ENCODE measurements around the gene UPB1. TPM values are rescaled to one million over a fixed set of nuclear protein-coding genes. Genes with fewer than 3 reads are reported as not detected.
"Not testable (repeated sequence)": the region's sequence is repeated elsewhere in the genome, so short reads cannot be mapped to it uniquely, and the experiment has no call there.

UPB1 gene
- total RNA-seq, 6 donors from 2014 or later = 0.91 to 9.4 (median 1.4) TPM

DNA sequence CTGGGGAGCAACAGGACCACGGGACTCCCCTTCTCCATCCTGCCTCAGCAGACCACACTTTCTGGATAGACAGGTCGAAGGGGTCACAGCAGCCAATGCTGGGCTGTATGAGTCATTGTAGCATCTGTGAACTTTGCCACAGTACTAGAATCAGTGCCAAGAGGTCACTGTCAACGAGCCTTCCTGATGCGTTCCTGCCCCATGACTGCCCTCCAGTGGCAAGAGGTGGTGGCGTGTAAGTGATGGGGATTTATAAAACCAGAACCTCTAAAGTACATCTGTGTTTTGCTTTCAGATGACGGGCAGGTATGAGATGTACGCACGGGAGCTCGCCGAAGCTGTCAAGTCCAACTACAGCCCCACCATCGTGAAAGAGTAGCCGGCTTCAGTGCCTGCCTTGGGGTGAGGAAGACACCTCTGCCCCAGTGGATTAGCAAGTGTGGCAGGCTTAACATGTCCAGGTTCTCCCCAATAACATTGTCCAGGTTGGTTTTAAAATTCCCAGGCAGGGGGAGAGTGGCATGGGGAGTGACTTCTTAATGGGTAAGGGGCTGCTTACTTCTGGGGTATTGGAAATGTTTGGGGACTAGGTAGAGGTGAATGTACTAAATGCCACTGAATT, 30.4 kb downstream of the UPB1 start:
- H3K36me3 ChIP-seq = no peaks in the 10 kb centered on the region
- peaks cover 15 to 21% (median 18%) of the 10 kb centered on the region in 4 donors for H3K4me1 ChIP-seq
- 3 to 4% methylated on average over 10 to 12 of the region's 12 CpGs for WGBS, 2 donors
- ATAC-seq (ENCODE audit: low FRiP score in 2 of 2) (peak; percentile 84 to 93), DNase-seq (peak in 1 of 2 donors; percentile 81)
- H3K27me3 ChIP-seq = no peaks in the 10 kb centered on the region
- no peak overlapping the region for H3K4me3 ChIP-seq
- no peak overlapping the region for H3K27ac ChIP-seq
- no peak for TF ChIP-seq POLR2A (IDR thresholded peaks at IDR 0.05)
- no peak for TF ChIP-seq EP300 (IDR thresholded peaks at IDR 0.05)
- peak; percentile 32 to 64 for TF ChIP-seq POLR2AphosphoS5 (IDR thresholded peaks at IDR 0.05)
- TF ChIP-seq, protein P1, sequence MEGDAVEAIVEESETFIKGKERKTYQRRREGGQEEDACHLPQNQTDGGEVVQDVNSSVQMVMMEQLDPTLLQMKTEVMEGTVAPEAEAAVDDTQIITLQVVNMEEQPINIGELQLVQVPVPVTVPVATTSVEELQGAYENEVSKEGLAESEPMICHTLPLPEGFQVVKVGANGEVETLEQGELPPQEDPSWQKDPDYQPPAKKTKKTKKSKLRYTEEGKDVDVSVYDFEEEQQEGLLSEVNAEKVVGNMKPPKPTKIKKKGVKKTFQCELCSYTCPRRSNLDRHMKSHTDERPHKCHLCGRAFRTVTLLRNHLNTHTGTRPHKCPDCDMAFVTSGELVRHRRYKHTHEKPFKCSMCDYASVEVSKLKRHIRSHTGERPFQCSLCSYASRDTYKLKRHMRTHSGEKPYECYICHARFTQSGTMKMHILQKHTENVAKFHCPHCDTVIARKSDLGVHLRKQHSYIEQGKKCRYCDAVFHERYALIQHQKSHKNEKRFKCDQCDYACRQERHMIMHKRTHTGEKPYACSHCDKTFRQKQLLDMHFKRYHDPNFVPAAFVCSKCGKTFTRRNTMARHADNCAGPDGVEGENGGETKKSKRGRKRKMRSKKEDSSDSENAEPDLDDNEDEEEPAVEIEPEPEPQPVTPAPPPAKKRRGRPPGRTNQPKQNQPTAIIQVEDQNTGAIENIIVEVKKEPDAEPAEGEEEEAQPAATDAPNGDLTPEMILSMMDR (IDR thresholded peaks at IDR 0.05) = peak; percentile 71 to 88 (median 84)
- H3K9me3 ChIP-seq = no peaks in the 10 kb centered on the region

DNA sequence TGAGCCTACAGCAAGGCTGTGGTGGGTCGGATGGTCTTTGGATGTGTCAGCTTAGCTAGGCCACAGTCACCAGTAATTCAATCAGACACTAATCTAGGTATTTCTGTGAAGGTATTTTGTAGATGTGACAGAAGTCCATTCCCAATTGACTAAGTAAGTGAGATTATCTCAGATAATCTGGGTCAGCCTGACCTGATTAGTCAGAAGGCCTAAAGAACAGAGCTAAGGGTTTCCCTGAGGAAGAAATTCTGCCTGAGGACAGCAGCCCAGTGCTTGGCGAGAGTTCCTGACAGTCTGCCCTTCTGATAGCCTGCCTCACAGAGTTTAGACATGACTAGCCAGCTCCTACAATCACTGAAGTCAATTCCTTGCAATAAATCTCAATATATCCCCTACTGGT, 31.1 kb downstream of the UPB1 start:
- ATAC-seq (ENCODE audit: low FRiP score in 2 of 2) = no peak
- 85 to 100% methylated on average over 2 of the region's 2 CpGs for WGBS, 2 donors

DNA sequence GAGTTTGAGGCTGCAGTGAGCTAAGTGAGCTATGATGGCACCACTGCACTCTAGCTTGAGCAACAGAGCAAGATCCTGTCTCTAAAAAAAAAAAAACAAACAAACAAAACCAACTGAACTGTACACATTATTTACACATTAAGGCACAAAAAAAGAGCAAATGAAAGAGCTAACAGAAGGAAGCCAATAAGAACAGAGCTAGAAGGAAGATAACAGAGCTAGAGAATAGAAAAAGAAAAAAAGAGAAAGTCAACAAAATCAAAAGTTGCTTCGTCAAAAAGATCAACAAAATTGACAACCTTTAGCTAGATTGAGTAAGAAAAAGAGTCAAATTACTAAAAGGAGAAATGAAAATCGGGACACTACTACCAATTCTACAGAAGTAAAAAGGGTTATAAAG, 34.8 kb downstream of the UPB1 start:
- Histone ChIP-seq H3K4me1 (peaks cover 7 to 14% (median 10%) of the 10 kb centered on the region in 4 donors), H3K9me3 (no peaks in the 10 kb centered on the region), H3K4me3 (no peak overlapping the region), H3K27ac (no peak overlapping the region), H3K36me3 (no peaks in the 10 kb centered on the region), H3K27me3 (no peaks in the 10 kb centered on the region)
- ATAC-seq (ENCODE audit: low FRiP score in 2 of 2) = no peak
- DNase-seq = no peak
- WGBS, 2 donors = 74% methylated on average over 2 of the region's 2 CpGs
- TF ChIP-seq EP300 (IDR thresholded peaks at IDR 0.05) = no peak
- TF ChIP-seq, protein P1 (IDR thresholded peaks at IDR 0.05) = no peak
- TF ChIP-seq POLR2A (IDR thresholded peaks at IDR 0.05) = no peak
- TF ChIP-seq POLR2AphosphoS5 (IDR thresholded peaks at IDR 0.05) = no peak

More for the DNA sequence above, 31.1 kb downstream of the UPB1 start:
- Histone ChIP-seq H3K27me3 (no peaks in the 10 kb centered on the region), H3K9me3 (no peaks in the 10 kb centered on the region), H3K27ac (no peak overlapping the region), H3K4me1 (peaks cover 13 to 17% (median 15%) of the 10 kb centered on the region in 4 donors), H3K4me3 (no peak overlapping the region), H3K36me3 (no peaks in the 10 kb centered on the region)
- DNase-seq = no peak
- TF ChIP-seq POLR2AphosphoS5 (IDR thresholded peaks at IDR 0.05) (no peak), EP300 (IDR thresholded peaks at IDR 0.05) (no peak), POLR2A (IDR thresholded peaks at IDR 0.05) (no peak)
- TF ChIP-seq, protein P1 (IDR thresholded peaks at IDR 0.05) = no peak

DNA sequence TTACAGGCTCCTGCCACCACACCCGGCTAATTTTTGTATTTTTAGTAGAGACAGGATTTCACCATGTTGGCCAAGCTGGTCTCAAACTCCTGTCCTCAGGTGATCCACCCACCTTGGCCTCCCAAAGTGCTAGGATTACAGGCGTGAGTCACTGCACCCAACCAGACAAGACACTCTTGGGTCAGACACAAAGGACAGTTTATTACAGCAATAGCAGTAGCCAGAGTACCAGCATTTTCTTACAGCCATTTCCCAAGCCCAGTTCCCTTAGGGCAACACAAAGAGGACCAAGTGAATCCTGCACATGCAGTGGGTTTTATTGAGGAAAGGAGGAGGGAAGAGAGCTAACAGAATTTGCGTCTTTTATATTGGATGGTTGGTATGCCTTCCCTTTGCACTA, 35.8 kb downstream of the UPB1 start:
- not testable (repeated sequence) for H3K4me1 ChIP-seq; ATAC-seq (ENCODE audit: low FRiP score in 2 of 2); DNase-seq; H3K27me3 ChIP-seq; H3K9me3 ChIP-seq; H3K4me3 ChIP-seq; H3K36me3 ChIP-seq; H3K27ac ChIP-seq
- 89 to 90% methylated on average over 3 of the region's 3 CpGs for whole genome bisulfite sequencing, 2 donors

DNA sequence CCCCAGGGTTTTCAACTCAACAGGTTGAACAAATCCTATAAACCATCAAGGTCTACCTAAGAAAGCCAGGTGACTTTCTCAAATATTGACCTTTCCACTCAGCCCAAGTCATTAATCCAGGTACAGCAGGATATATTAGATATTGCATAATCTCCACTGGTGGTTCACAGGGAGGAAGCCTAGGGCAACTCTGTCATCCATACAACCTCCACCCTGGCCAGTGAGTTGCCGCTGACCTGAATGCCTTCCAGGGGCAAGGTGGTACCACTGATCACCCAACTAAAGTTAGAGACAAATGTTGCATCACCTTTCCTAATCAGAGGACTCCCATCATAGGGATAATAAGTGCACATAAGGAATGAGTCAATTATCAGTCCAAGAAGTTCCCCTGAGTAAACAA, 36.9 kb downstream of the UPB1 start:
- no peaks in the 10 kb centered on the region for H3K36me3 ChIP-seq
- H3K4me1 ChIP-seq = peaks cover 0 to 7% (median 2%) of the 10 kb centered on the region in 4 donors
- peak overlapping the region in 2 of 4 donors; percentile 28 to 38 for H3K27ac ChIP-seq
- no peak overlapping the region for H3K4me3 ChIP-seq
- DNase-seq (peak in 1 of 2 donors; percentile 47), ATAC-seq (ENCODE audit: low FRiP score in 2 of 2) (peak; percentile 36 to 69)
- H3K27me3 ChIP-seq = no peaks in the 10 kb centered on the region
- 73% methylated on average over 1 of the region's 1 CpG; no CpG with 5 or more reads in 1 of the 2 donors for WGBS, 2 donors
- peak in 1 of 4 donors; percentile 29 for TF ChIP-seq EP300 (IDR thresholded peaks at IDR 0.05)
- no peak for TF ChIP-seq POLR2A (IDR thresholded peaks at IDR 0.05)
- H3K9me3 ChIP-seq = no peaks in the 10 kb centered on the region

DNA sequence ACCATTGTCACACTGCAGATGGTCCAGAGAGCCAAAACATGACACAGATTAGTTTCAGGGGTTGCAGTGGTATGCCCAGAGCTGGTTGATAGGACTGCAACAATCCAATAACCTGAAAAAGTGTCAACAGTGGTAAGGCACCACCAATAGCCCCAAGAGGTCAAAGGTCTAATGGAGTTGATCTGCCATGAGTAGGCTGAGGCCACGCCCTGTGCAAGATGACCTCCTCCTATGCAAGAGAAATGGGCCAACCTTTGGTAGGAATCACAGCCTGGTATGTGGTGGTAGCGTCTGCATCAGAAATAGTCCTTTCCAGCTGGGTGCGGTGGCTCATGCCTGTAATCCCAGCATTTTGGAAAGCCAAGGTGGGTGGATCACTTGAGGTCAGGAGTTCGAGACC, 40.2 kb downstream of the UPB1 start:
- Histone ChIP-seq H3K4me3 (no peak overlapping the region), H3K4me1 (peaks cover 0 to 7% (median 2%) of the 10 kb centered on the region in 4 donors), H3K9me3 (no peaks in the 10 kb centered on the region), H3K27ac (no peak overlapping the region), H3K36me3 (peaks cover 8 to 23% (median 14%) of the 10 kb centered on the region in 4 donors), H3K27me3 (no peaks in the 10 kb centered on the region)
- TF ChIP-seq, protein P1 (IDR thresholded peaks at IDR 0.05) = no peak
- TF ChIP-seq POLR2AphosphoS5 (IDR thresholded peaks at IDR 0.05) = no peak
- no peak for TF ChIP-seq POLR2A (IDR thresholded peaks at IDR 0.05)
- TF ChIP-seq EP300 (IDR thresholded peaks at IDR 0.05) = no peak
- 94 to 100% methylated on average over 3 to 4 of the region's 4 CpGs for WGBS, 2 donors
- DNase-seq (no peak), ATAC-seq (ENCODE audit: low FRiP score in 2 of 2) (no peak)
